GM18909 (cell line): ENCODE results near the gene MAGEA9.
"Not testable (repeated sequence)": the region's sequence is repeated elsewhere in the genome, so short reads cannot be mapped to it uniquely, and the experiment has no call there.

Experiments
- ATAC-seq: cut with Tn5 transposase; IDR thresholded peaks from one replicate; pipeline ENCODE4 v1.9.1; 2021; ENCODE audit warnings: mild to moderate bottlenecking; ENCODE audit not compliant: unreplicated experiment, poor library complexity

The MAGEA9 gene, protein sequence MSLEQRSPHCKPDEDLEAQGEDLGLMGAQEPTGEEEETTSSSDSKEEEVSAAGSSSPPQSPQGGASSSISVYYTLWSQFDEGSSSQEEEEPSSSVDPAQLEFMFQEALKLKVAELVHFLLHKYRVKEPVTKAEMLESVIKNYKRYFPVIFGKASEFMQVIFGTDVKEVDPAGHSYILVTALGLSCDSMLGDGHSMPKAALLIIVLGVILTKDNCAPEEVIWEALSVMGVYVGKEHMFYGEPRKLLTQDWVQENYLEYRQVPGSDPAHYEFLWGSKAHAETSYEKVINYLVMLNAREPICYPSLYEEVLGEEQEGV

GRCh38 chrX:149781727-149782126 is at the start of gene MAGEA9:
Gene MAGEA9 (plus strand): TSS chrX:149781930. CDS start chrX:149786211, 4,281 bp downstream.
- not testable (repeated sequence) for ATAC-seq

GRCh38 chrX:149742269-149742668 is 39.5 kb upstream of the MAGEA9 start:
- ATAC-seq = not testable (repeated sequence)

GRCh38 chrX:149746390-149747007 is 35.2 kb upstream of the MAGEA9 start:
- ATAC-seq = peak; percentile 56

GRCh38 chrX:149757206-149758067 is 24.3 kb upstream of the MAGEA9 start:
- no peak for ATAC-seq

DNA sequence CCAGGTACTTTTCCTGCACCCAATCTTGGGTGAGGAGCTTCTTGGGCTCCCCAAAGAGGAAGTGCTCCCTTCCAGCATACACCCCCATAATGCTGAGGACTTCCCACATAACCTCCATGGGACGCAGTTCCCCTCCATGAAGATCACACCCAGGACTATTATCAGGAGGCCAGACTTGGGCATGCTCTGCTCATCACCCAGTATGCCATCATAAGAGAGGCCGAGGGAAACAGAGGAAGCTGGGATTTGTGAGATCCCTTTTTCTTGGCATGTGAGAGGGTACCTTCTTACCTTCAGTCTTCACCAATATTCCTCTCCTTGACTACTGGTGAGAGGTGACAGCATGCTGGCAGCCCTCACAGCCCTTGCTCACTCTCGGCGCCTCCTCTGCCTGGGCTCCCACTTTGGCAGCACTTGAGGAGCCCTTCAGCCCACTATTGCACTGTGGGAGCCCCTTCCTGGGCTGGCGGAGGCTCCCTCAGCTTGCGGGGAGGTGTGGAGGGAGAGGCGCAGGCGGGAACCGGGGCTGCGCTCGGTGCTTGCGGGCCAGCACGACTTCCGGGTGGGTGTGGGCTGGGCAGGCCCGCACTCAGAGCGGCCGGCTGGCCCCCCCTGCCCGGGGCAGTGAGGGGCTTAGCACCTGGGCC is 23.5 kb upstream of the MAGEA9 start:
- no peak for ATAC-seq

GRCh38 chrX:149758715-149759078 is 23.0 kb upstream of the MAGEA9 start:
- ATAC-seq = not testable (repeated sequence)

GRCh38 chrX:149759824-149760223 is 21.9 kb upstream of the MAGEA9 start:
- ATAC-seq = no peak

- no peak for ATAC-seq
Measured at GRCh38 chrX:149760965-149761364, 20.8 kb upstream of the MAGEA9 start.

DNA sequence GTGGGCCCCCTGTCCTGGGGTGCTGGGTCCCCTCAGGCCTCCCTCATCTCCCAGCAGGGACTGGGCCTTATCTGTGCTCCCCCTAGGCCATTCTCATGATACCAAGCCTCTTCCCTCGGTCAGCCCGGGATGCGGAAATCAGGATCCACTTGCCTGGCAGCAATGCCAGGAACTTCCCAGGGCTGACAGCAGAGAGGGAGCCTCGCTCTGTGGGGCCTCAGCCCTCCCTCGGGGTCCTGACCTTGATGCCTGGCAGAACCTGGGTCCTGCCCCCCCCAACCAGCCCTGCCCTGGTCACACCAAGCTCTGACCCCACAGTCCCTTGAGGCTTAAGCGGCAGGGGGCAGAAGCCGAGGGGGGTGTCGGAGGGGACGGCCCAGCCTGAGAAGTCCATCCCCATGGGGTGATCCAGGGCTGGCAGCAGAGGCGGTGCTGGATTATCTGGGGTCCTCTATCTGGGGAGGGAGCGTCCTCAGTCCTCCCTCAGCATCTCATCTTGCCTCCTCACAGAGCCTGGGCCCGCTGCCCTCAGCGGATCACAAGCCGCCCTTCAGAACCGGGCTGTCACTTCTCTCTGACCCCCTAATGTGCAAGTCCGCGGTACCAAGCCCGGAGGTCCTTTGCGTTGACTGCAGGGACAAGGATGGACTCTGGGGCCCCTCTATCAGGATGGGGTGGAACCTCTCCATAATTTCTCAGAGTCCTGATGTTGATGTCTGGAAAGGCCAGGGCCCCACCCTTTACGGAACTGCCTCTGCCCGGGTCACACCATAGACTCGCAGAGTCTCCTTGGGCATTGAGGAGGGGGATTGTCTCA is 19.7 kb upstream of the MAGEA9 start:
- ATAC-seq = not testable (repeated sequence)

GRCh38 chrX:149762696-149763614 is 18.8 kb upstream of the MAGEA9 start:
- no peak for ATAC-seq

- not testable (repeated sequence) for ATAC-seq
Measured at GRCh38 chrX:149770344-149770743, 11.4 kb upstream of the MAGEA9 start.

DNA sequence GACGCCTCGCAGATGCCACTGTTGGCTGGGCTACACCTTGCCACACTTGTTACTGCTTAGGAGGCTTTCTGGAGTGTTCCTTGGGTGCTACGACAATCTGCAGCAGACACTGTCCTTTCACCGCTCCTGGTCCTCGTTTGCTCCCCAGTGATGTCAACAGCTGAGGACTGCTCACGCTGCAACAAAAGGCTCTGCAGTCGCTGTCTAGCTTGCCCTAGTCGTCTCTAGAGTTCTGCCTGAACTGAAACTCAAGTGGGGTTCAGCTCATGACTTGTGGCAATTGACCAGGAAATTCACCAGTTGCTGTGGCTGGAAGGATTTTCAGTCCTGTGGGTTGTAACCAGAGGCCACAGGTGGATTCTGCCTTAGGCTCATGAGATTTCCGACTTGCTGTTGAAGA is 8.7 kb upstream of the MAGEA9 start:
- not testable (repeated sequence) for ATAC-seq

GRCh38 chrX:149773768-149774167 is 8.0 kb upstream of the MAGEA9 start, which contains the start of gene HSFX1:
Gene HSFX1 (plus strand): TSS chrX:149774068. CDS start chrX:149774682, 614 bp downstream.
- ATAC-seq = not testable (repeated sequence)

DNA sequence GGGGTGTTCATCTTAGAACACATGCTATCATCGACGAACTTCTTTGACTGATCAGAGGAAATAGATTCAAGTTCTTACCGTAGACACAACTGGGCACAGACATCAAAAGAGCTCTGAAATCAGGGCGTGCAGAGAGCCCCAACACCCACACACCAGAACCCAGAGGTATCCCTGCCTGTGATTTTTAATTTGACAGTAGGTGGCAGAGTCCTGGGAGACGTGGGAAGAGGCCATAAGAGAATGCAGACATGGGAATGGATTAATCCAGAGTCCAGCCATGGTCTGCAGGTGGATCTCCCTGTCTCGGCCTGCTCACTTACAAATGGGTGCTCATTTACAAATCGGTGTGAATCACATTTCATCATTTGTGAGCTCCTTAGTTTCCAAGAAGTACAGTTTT is 3.7 kb upstream of the MAGEA9 start:
- not testable (repeated sequence) for ATAC-seq

DNA sequence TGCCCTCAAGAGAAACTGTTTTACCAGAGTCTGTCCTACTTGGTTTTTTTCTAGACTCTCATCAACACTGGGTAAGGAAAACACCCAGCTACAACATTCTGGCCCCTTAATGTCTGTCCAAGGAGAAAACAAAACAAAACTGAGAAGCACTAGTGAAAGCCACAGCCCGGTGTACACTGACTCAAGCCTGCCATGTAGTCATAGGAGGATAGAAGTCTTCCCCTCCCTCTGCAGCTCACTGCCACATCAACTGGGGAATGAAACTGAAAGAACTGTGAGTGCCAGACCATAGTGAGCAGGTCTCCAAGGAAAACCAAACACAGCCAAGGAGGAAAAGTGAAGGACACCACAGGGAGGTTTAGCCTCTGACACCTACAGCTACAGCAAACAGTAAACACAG is 13.8 kb downstream of the MAGEA9 start:
- ATAC-seq = peak; percentile 100

DNA sequence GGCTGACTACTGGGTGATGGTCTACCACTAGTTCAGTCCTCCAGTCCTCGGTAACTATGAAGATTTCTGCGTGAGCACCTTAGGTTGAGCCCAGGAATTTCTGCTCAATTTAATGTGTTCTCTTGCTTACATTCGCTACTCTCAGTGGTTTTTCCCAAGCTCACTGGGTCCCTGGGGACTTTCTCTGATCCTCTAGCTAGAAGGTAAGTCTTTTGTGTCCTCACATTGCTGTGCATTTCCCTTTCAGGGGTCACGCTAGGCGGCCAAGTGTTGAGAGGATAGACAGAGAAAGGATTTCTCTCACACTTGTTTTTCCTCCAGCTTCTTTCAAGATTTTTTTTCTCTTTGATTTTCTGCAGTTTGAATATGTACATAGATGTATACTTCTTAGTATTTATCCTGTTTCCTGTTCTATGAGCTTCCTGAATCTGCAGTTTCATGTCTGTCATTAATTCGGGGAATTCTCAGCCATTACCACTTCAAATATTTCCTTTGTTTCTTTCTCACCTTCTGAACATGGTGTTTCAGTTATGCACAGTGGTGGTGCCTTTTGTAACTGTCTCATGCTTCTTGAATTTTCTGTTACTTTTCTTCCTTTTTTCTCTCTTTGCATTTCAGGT is 17.5 kb downstream of the MAGEA9 start:
- ATAC-seq = no peak

DNA sequence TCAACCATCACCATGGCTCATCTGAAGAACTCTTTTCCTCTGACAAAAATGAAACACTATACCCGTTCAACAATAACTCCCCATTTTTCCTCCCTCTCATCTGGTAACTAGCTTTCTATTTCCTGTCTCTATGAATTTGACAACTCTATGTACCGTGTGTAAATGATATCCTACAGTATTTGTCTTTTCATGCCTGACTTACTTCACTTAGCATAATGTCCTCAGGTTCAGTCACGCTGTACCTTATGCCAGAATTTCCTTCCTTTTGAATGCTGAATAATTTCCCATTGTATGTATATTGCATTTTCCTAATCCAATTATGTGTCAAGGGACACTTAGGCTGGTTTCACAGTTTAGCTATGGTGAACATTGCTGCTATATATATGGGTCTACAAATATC is 18.2 kb downstream of the MAGEA9 start:
- ATAC-seq = no peak

DNA sequence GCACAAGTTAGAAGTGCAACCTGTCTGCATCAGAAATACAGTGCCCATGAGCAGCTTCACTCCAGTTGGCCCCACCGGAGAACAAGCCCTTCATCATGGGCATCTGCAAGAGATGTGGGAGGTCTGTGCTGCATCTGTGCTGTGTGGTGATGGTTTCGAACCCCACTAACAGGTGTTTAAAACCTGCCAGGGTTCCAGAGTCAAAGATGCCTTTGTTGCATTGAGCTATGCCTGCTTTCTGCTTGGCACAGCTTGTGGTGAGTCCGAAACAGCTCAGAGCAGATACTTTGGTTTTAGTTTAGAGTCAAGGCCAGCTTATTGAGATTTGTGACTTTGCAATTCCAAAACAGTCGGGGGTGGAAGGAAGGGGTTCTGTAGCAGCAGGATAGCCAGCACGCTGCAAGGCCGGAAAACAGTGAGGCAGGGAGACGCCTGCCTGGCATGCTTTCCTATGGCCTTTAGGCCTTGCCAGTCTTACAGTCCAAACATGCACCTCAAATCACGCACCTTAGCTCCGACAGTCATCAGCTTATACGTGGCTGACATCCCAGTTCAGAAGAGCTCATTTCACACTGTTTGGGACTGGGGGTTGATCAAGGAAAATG is 21.8 kb downstream of the MAGEA9 start:
- no peak for ATAC-seq
